Activated CD4-positive, alpha-beta T cell treated with anti-CD3 and anti-CD28 coated beads, Interleukin-2, amount 10 ng/mL, durations not matched to agents 7 days and 5 days (primary cell): ENCODE measurements around the gene ARHGEF26. TPM values are rescaled to one million over a fixed set of nuclear protein-coding genes. Genes with fewer than 3 reads are reported as not detected.

Experiments
- CTCF ChIA-PET: fragments of 350-600 bp; sonication (Branson Sonifier 250); formaldehyde crosslinking; loops from one replicate; lab custom pipeline; 2021; ENCODE audit warnings: antibody characterized with exemption; lab: Charles Lee
- POLR2A ChIA-PET: fragments of 350-600 bp; sonication (Branson Sonifier 250); formaldehyde crosslinking; loops from one replicate; lab custom pipeline; 2021; ENCODE audit warnings: antibody characterized with exemption; lab: Charles Lee
- DNase-seq: peaks from one replicate; pipeline ENCODE4 v3.0.0-alpha.2; 2020
- H3K27ac Mint-ChIP-seq: one replicate; pipeline ENCODE4 v1.8.0; 2021; ENCODE audit warnings: mild to moderate bottlenecking, moderate library complexity, mixed read lengths
- H3K27me3 Mint-ChIP-seq: one replicate; pipeline ENCODE4 v1.8.0; 2021; ENCODE audit warnings: mixed read lengths
- H3K36me3 Mint-ChIP-seq: one replicate; pipeline ENCODE4 v1.8.0; 2021; ENCODE audit warnings: low read depth, mixed read lengths
- H3K4me1 Mint-ChIP-seq: one replicate; pipeline ENCODE4 v1.8.0; 2021; ENCODE audit warnings: mixed read lengths
- H3K4me3 Mint-ChIP-seq: one replicate; pipeline ENCODE4 v1.8.0; 2021; ENCODE audit warnings: mild to moderate bottlenecking, moderate library complexity, mixed read lengths
- H3K9me3 Mint-ChIP-seq: one replicate; pipeline ENCODE4 v1.8.0; 2021; ENCODE audit warnings: mixed read lengths
- total RNA-seq, 2 experiments: library from RNA; stranded (reverse); gene quantifications; one replicate each; pipeline ENCODE4 v1.2.3, GENCODE V29; 2021

The ARHGEF26 gene
- total RNA-seq, 2 experiments from 2014 or later: 0.02 to 0.06 TPM

- Mint-ChIP-seq H3K27me3 (no peaks in the 10 kb centered on the region), H3K4me3 (no peak overlapping the region), H3K36me3 (no peaks in the 10 kb centered on the region), H3K9me3 (no peaks in the 10 kb centered on the region), H3K27ac (no peak overlapping the region), H3K4me1 (no peaks in the 10 kb centered on the region)
- ChIA-PET POLR2A (no interaction called here), CTCF (no interaction called here)
- DNase-seq: no peak
These were observed 20.6 kb upstream of the ARHGEF26 start for GRCh38 chr3:154100556-154100955.

- ChIA-PET POLR2A (no interaction called here), CTCF (no interaction called here)
- no peaks in the 10 kb centered on the region for H3K4me1 Mint-ChIP-seq
- no peak for DNase-seq
- no peaks in the 10 kb centered on the region for H3K27me3 Mint-ChIP-seq
- H3K27ac Mint-ChIP-seq: no peak overlapping the region
- no peaks in the 10 kb centered on the region for H3K9me3 Mint-ChIP-seq
- H3K4me3 Mint-ChIP-seq: no peak overlapping the region
- H3K36me3 Mint-ChIP-seq: no peaks in the 10 kb centered on the region
These were observed 19.9 kb upstream of the ARHGEF26 start for GRCh38 chr3:154101250-154101649.

GRCh38 chr3:154102225-154102624 is 19.0 kb upstream of the ARHGEF26 start:
- POLR2A ChIA-PET: no interaction called here
- Mint-ChIP-seq H3K36me3 (no peaks in the 10 kb centered on the region), H3K9me3 (no peaks in the 10 kb centered on the region), H3K4me3 (no peak overlapping the region), H3K27me3 (no peaks in the 10 kb centered on the region), H3K4me1 (no peaks in the 10 kb centered on the region), H3K27ac (no peak overlapping the region)
- DNase-seq: no peak
- CTCF ChIA-PET: no interaction called here

- Mint-ChIP-seq H3K4me1 (no peaks in the 10 kb centered on the region), H3K9me3 (no peaks in the 10 kb centered on the region), H3K27ac (no peak overlapping the region), H3K36me3 (no peaks in the 10 kb centered on the region), H3K4me3 (no peak overlapping the region), H3K27me3 (no peaks in the 10 kb centered on the region)
- ChIA-PET POLR2A (no interaction called here), CTCF (interaction anchor here (0.5 kb wide), 1 partner anchor 15 kb away, joined by 5 read pairs; no protein-coding TSS in a partner anchor)
- no peak for DNase-seq
These were observed 15.8 kb upstream of the ARHGEF26 start for GRCh38 chr3:154105218-154105975.

- H3K36me3 Mint-ChIP-seq: no peaks in the 10 kb centered on the region
- CTCF ChIA-PET: no interaction called here
- H3K4me1 Mint-ChIP-seq: no peaks in the 10 kb centered on the region
- H3K27ac Mint-ChIP-seq: no peak overlapping the region
- DNase-seq: no peak
- no peak overlapping the region for H3K4me3 Mint-ChIP-seq
- no peaks in the 10 kb centered on the region for H3K9me3 Mint-ChIP-seq
- POLR2A ChIA-PET: no interaction called here
- H3K27me3 Mint-ChIP-seq: peaks cover 17% of the 10 kb centered on the region
These were observed 9.7 kb upstream of the ARHGEF26 start for GRCh38 chr3:154111365-154111935.

- POLR2A ChIA-PET: no interaction called here
- CTCF ChIA-PET: no interaction called here
- no peak overlapping the region for H3K4me3 Mint-ChIP-seq
- no peak overlapping the region for H3K27ac Mint-ChIP-seq
- H3K36me3 Mint-ChIP-seq: no peaks in the 10 kb centered on the region
- no peaks in the 10 kb centered on the region for H3K9me3 Mint-ChIP-seq
- DNase-seq: no peak
- no peaks in the 10 kb centered on the region for H3K4me1 Mint-ChIP-seq
- peaks cover 23% of the 10 kb centered on the region for H3K27me3 Mint-ChIP-seq
These were observed 8.9 kb upstream of the ARHGEF26 start for GRCh38 chr3:154112146-154112852.

GRCh38 chr3:154113609-154114008 is 7.6 kb upstream of the ARHGEF26 start:
- peaks cover 36% of the 10 kb centered on the region for H3K27me3 Mint-ChIP-seq
- no peaks in the 10 kb centered on the region for H3K36me3 Mint-ChIP-seq
- H3K4me3 Mint-ChIP-seq: no peak overlapping the region
- ChIA-PET POLR2A (no interaction called here), CTCF (no interaction called here)
- H3K9me3 Mint-ChIP-seq: no peaks in the 10 kb centered on the region
- H3K27ac Mint-ChIP-seq: no peak overlapping the region
- no peak for DNase-seq
- H3K4me1 Mint-ChIP-seq: no peaks in the 10 kb centered on the region

GRCh38 chr3:154115332-154115731 is 5.9 kb upstream of the ARHGEF26 start:
- H3K9me3 Mint-ChIP-seq: no peaks in the 10 kb centered on the region
- ChIA-PET POLR2A (no interaction called here), CTCF (no interaction called here)

GRCh38 chr3:154119951-154120350 is 1.2 kb upstream of the ARHGEF26 start:
- DNase-seq: no peak
- Mint-ChIP-seq H3K36me3 (no peaks in the 10 kb centered on the region), H3K27me3 (peaks cover 71% of the 10 kb centered on the region), H3K4me1 (peaks cover 15% of the 10 kb centered on the region), H3K27ac (no peak overlapping the region), H3K4me3 (no peak overlapping the region), H3K9me3 (no peaks in the 10 kb centered on the region)
- ChIA-PET CTCF (no interaction called here), POLR2A (no interaction called here)

More at GRCh38 chr3:154115332-154115731, 5.9 kb upstream of the ARHGEF26 start:
- DNase-seq: no peak
- H3K4me3 Mint-ChIP-seq: no peak overlapping the region
- H3K27me3 Mint-ChIP-seq: peaks cover 49% of the 10 kb centered on the region
- H3K4me1 Mint-ChIP-seq: no peaks in the 10 kb centered on the region
- H3K36me3 Mint-ChIP-seq: no peaks in the 10 kb centered on the region
- no peak overlapping the region for H3K27ac Mint-ChIP-seq

- CTCF ChIA-PET: interaction anchor here (0.6 kb wide), 1 partner anchor 180 kb away, joined by 3 read pairs; no protein-coding TSS in a partner anchor
- Mint-ChIP-seq H3K36me3 (no peaks in the 10 kb centered on the region), H3K27me3 (peaks cover 72% of the 10 kb centered on the region), H3K9me3 (no peaks in the 10 kb centered on the region), H3K27ac (no peak overlapping the region), H3K4me1 (peaks cover 15% of the 10 kb centered on the region), H3K4me3 (peak overlapping the region; percentile 78)
- DNase-seq: peak; percentile 40
- POLR2A ChIA-PET: no interaction called here
These were observed 736 bp downstream of the ARHGEF26 start for GRCh38 chr3:154121701-154122551.

GRCh38 chr3:154122552-154122911 is 1.3 kb downstream of the ARHGEF26 start:
- ChIA-PET CTCF (no interaction called here), POLR2A (no interaction called here)
- H3K27ac Mint-ChIP-seq: no peak overlapping the region
- no peak for DNase-seq
- no peaks in the 10 kb centered on the region for H3K9me3 Mint-ChIP-seq
- H3K4me1 Mint-ChIP-seq: peaks cover 15% of the 10 kb centered on the region
- H3K4me3 Mint-ChIP-seq: peak overlapping the region; percentile 46
- H3K27me3 Mint-ChIP-seq: peaks cover 66% of the 10 kb centered on the region
- no peaks in the 10 kb centered on the region for H3K36me3 Mint-ChIP-seq

- ChIA-PET POLR2A (no interaction called here), CTCF (no interaction called here)
- Mint-ChIP-seq H3K36me3 (no peaks in the 10 kb centered on the region), H3K27me3 (peaks cover 61% of the 10 kb centered on the region), H3K9me3 (no peaks in the 10 kb centered on the region), H3K27ac (no peak overlapping the region), H3K4me3 (peak overlapping the region; percentile 46), H3K4me1 (peaks cover 15% of the 10 kb centered on the region)
- no peak for DNase-seq
These were observed 1.8 kb downstream of the ARHGEF26 start for GRCh38 chr3:154122912-154123559.
